HG02885 (cell line): ENCODE results near the gene DAPK1.
"Not testable (repeated sequence)": the region's sequence is repeated elsewhere in the genome, so short reads cannot be mapped to it uniquely, and the experiment has no call there.

Source experiments
- ATAC-seq: cut with Tn5 transposase; IDR thresholded peaks from one replicate; pipeline ENCODE4 v1.9.1; 2021; ENCODE audit warnings: mild to moderate bottlenecking; ENCODE audit not compliant: unreplicated experiment, poor library complexity

DAPK1 gene

GRCh38 chr9:87535817-87536539 lies 38.3 kb downstream of the DAPK1 start:
- peak; percentile 85 for ATAC-seq

- no peak for ATAC-seq
Measured at GRCh38 chr9:87537625-87538024, 40.0 kb downstream of the DAPK1 start.

- no peak for ATAC-seq
Measured at GRCh38 chr9:87540444-87541105, 42.9 kb downstream of the DAPK1 start.

DNA sequence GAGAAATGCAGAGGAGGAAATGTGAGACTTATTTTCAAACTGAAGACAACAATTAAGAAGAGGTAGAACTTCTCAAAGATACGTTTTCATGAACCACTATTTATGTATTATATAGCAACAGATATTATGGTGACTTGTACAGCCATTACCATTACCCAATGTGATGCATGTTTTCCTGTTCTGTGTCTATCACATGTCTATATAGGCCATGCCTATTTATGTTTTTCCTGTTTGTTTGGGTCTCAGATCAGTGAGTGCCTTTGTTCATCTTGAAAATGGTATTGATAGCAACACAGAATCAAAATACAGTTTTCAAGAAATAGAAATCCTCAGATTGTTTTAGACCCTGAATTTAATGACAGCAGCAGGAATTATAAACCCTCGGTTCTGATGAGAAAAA lies 44.0 kb downstream of the DAPK1 start:
- no peak for ATAC-seq

- no peak for ATAC-seq
Measured at GRCh38 chr9:87542141-87542540, 44.5 kb downstream of the DAPK1 start.

GRCh38 chr9:87543251-87543650 lies 45.6 kb downstream of the DAPK1 start:
- no peak for ATAC-seq

DNA sequence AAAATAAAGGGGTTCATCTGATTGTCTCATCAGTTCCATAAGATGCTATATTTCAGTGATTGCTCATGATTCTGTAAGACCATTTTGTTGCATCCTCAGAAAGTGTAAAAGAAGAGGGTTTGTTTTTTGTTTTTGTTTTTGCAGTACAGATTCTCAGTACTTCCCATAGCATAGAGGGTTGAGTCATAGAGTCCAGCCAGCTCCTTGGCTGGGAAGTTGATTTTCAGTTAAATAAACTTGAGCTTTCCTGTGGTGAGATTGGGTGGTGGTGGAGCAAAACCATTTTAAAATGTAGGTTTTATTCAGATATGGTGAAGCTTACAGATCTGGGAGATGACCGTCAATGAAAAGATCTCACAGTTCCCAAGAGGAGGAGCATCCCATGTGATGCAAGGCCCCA lies 48.2 kb downstream of the DAPK1 start:
- no peak for ATAC-seq

GRCh38 chr9:87546704-87547103 lies 49.0 kb downstream of the DAPK1 start:
- no peak for ATAC-seq

- ATAC-seq: no peak
Measured at GRCh38 chr9:87547671-87548081, 50.0 kb downstream of the DAPK1 start.

- no peak for ATAC-seq
Measured at GRCh38 chr9:87548159-87548558, 50.5 kb downstream of the DAPK1 start.

DNA sequence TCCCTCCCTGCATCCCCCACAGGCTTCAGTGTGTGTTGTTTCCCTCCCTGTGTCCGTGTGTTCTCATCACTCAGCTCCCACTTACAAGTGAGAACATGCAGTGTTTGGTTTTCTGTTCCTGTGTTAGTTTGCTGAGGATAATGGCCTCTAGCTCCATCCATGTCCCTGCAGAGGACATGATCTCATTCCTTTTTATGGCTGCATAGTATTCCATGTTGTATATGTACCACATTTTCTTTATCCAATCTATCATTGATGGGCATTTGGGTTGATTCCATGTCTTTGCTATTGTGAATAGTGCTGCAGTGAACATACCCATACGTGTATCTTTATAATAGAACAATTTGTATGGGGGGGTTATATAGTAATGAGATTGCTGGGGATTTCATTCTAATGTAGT lies 51.4 kb downstream of the DAPK1 start:
- ATAC-seq: not testable (repeated sequence)

DNA sequence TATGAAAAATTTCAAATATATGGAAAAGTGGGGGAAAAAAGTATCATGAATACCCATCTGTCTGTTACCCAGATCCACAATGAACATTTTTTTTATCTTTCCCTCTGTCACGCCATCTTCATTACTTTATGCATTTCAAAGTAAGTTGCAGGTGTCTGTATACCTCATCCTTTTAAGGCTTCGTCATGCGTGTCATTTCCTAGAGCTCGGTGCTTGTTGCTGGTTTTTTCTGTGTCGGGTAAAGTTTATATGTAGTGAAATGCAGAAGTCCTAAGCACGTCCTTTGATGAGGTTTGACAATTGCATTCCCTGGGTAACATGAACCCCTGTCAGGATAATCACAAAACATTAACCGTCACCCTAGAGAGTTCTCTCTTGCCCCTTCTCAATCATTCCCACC lies 52.1 kb downstream of the DAPK1 start:
- ATAC-seq: no peak

GRCh38 chr9:87550253-87550954 lies 52.7 kb downstream of the DAPK1 start:
- no peak for ATAC-seq

GRCh38 chr9:87551772-87552217 lies 54.1 kb downstream of the DAPK1 start:
- ATAC-seq: no peak

- ATAC-seq: no peak
Measured at GRCh38 chr9:87554171-87554910, 56.7 kb downstream of the DAPK1 start.

GRCh38 chr9:87554976-87555375 lies 57.3 kb downstream of the DAPK1 start:
- no peak for ATAC-seq

DNA sequence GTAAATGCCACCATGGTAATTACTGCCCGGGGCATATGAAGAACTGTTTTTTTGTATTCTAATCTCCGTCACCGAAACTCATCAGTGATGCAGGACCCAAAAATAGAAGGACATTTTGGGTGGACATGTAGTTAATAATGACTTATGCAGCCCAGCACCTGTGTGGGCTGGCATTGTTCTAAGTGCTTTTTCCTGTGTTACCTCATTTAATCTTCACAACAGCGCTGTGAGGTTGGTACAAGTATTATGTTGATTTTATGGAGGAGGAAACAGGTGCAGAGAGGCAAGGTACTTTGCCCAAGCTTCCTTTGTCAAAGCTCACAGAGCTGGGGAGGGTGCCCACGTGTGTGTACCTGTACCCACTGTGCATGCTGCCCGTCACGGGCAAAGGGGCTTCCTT lies 58.4 kb downstream of the DAPK1 start:
- ATAC-seq: no peak

- ATAC-seq: no peak
Measured at GRCh38 chr9:87556821-87557220, 59.2 kb downstream of the DAPK1 start.

DNA sequence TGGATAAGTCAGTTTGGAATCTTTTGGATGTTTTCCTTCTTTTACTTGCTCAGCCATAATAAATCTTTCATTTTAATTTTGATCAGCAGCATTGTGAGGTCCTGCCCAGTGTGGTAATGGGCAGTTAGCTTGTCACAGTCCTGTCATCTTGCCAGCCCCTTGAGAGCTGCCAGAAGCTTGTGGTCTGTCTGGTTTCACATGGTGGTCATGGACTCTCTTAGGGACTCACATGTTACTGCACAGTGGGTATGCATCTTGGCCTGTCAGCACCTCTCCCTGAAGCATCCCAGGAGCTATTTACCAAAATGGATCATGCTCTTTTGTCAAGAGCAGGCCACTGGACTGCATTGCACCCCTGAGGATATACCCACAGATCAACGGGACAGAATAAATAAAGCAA lies 60.3 kb downstream of the DAPK1 start:
- no peak for ATAC-seq

DNA sequence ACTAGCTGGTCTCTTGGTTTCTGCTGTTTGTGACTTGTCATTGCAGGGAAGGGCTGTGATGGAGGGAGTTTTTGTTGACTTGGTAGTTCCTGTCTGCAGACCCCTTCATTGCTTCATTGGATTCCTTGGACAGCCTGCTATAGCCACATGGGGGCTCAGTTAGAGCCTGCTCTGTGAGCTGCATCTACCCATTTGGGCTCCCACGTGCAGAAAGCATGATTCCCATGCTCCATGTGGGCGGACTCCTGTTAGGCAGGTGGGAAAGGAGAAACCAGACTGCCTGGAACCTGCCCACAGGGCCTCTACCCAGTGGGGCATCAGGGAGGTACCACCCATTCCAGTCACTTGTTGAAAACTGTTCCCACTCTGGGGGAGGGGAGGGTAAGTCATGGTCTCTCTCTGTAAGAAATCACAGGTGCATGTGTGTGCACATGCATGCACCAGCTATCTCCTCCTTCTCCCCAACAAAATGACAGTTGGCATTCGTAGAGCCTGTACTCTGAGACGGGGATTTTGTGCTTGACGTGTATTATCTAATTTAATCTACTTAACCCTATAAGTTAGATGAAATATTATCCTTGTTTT lies 61.0 kb downstream of the DAPK1 start:
- ATAC-seq: no peak
